H9 (cell line): ENCODE data around the gene MYO15B. TPM values are rescaled to one million over a fixed set of nuclear protein-coding genes. Genes with fewer than 3 reads are reported as not detected.
"Not testable (repeated sequence)": the region's sequence is repeated elsewhere in the genome, so short reads cannot be mapped to it uniquely, and the experiment has no call there.

Experiments
- DNase-seq: peaks from one replicate; pipeline ENCODE4 v3.0.0-alpha.2; 2017
- H2AFZ ChIP-seq: one replicate; pipeline ENCODE4 v1.6.1; 2013; ENCODE audit warnings: mild to moderate bottlenecking, low read length, control low read depth, moderate library complexity
- H2AK5ac ChIP-seq: 2 replicates; pipeline ENCODE4 v1.6.1; 2013; ENCODE audit warnings: low read length, control low read depth, mixed read lengths; ENCODE audit not compliant: insufficient read length
- H2BK120ac ChIP-seq: one replicate; pipeline ENCODE4 v1.6.1; 2013; ENCODE audit warnings: low read depth, mild to moderate bottlenecking, low read length, control low read depth, inconsistent platforms; ENCODE audit not compliant: poor library complexity, severe bottlenecking
- H2BK12ac ChIP-seq: 2 replicates; pipeline ENCODE4 v1.6.1; 2013; ENCODE audit warnings: low read length, control low read depth, mixed read lengths, low read depth; ENCODE audit not compliant: insufficient read length
- H2BK15ac ChIP-seq: 2 replicates; pipeline ENCODE4 v1.6.1; 2013; ENCODE audit warnings: low read depth, low read length, control low read depth
- H2BK20ac ChIP-seq: one replicate; pipeline ENCODE4 v1.6.1; 2013; ENCODE audit warnings: low read depth, mild to moderate bottlenecking, low read length, control low read depth, inconsistent platforms; ENCODE audit not compliant: poor library complexity, severe bottlenecking
- H2BK5ac ChIP-seq: 2 replicates; pipeline ENCODE4 v1.6.1; 2013; ENCODE audit warnings: low read length, control low read depth, mixed read lengths; ENCODE audit not compliant: insufficient read length
- H3K14ac ChIP-seq: 2 replicates; pipeline ENCODE4 v1.6.1; 2013; ENCODE audit warnings: low read length, control low read depth; ENCODE audit not compliant: insufficient read depth
- H3K18ac ChIP-seq: 2 replicates; pipeline ENCODE4 v1.6.1; 2013; ENCODE audit warnings: low read depth, mild to moderate bottlenecking, mixed read lengths, low read length, control low read depth; ENCODE audit not compliant: insufficient read length
- H3K23ac ChIP-seq: 2 replicates; pipeline ENCODE4 v1.6.1; 2013; ENCODE audit warnings: low read length, control low read depth, mixed read lengths, low read depth; ENCODE audit not compliant: insufficient read length
- H3K23me2 ChIP-seq: 2 replicates; pipeline ENCODE4 v1.6.1; 2013; ENCODE audit warnings: low read depth, mild to moderate bottlenecking, mixed read lengths, low read length, control low read depth; ENCODE audit not compliant: insufficient read length, poor library complexity, severe bottlenecking
- H3K27ac ChIP-seq: 2 replicates; pipeline ENCODE4 v1.5.1; 2013; ENCODE audit warnings: low read length, control low read depth, mixed read lengths, low read depth; ENCODE audit not compliant: insufficient read length
- H3K27me3 ChIP-seq: 2 replicates; pipeline ENCODE4 v1.6.1; 2013; ENCODE audit warnings: low read length, control low read depth, inconsistent platforms; ENCODE audit not compliant: insufficient read depth
- H3K4ac ChIP-seq: 2 replicates; pipeline ENCODE4 v1.6.1; 2013; ENCODE audit warnings: low read depth, mild to moderate bottlenecking, control low read depth, inconsistent platforms, low read length, moderate library complexity
- H3K4me1 ChIP-seq: 2 replicates; pipeline ENCODE4 v1.6.1; 2013; ENCODE audit warnings: low read length, control low read depth, inconsistent platforms; ENCODE audit not compliant: insufficient read depth
- H3K4me2 ChIP-seq: 2 replicates; pipeline ENCODE4 v1.6.1; 2013; ENCODE audit warnings: low read length, control low read depth, mixed read lengths; ENCODE audit not compliant: insufficient read length, insufficient read depth
- H3K56ac ChIP-seq: 2 replicates; pipeline ENCODE4 v1.6.1; 2013; ENCODE audit warnings: low read depth, mild to moderate bottlenecking, mixed read lengths, low read length, control low read depth; ENCODE audit not compliant: insufficient read length
- H3K79me1 ChIP-seq: 2 replicates; pipeline ENCODE4 v1.6.1; 2013; ENCODE audit warnings: low read depth, mild to moderate bottlenecking, moderate library complexity, low read length, control low read depth, inconsistent platforms; ENCODE audit not compliant: insufficient read depth, poor library complexity, severe bottlenecking
- H3K79me2 ChIP-seq: 2 replicates; pipeline ENCODE4 v1.6.1; 2013; ENCODE audit warnings: low read length, control low read depth, inconsistent platforms; ENCODE audit not compliant: insufficient read depth
- H3K9ac ChIP-seq: 2 replicates; pipeline ENCODE4 v1.6.1; 2013; ENCODE audit warnings: low read length, control low read depth, mixed read lengths; ENCODE audit not compliant: insufficient read length; ENCODE audit errors: extremely low read depth
- H3K9me3 ChIP-seq: one replicate; pipeline ENCODE4 v1.6.1; 2013; ENCODE audit warnings: low read depth, low read length, inconsistent platforms; ENCODE audit not compliant: control insufficient read depth
- H3T11ph ChIP-seq: one replicate; pipeline ENCODE4 v1.6.1; 2013; ENCODE audit warnings: mild to moderate bottlenecking, low read length, control low read depth, inconsistent platforms
- H4K20me1 ChIP-seq: one replicate; pipeline ENCODE4 v1.6.1; 2013; ENCODE audit not compliant: control insufficient read depth, insufficient read length, insufficient read depth
- H4K5ac ChIP-seq: 2 replicates; pipeline ENCODE4 v1.6.1; 2013; ENCODE audit warnings: low read depth, mild to moderate bottlenecking, mixed read lengths, low read length, control low read depth; ENCODE audit not compliant: insufficient read length
- H4K8ac ChIP-seq: replicated peaks from 2 replicates; pipeline ENCODE4 v1.6.1; 2013; ENCODE audit warnings: low read length, control low read depth, mixed read lengths, low read depth; ENCODE audit not compliant: insufficient read length
- H4K91ac ChIP-seq: 2 replicates; pipeline ENCODE4 v1.6.1; 2013; ENCODE audit warnings: low read depth, mild to moderate bottlenecking, moderate library complexity, mixed read lengths, low read length, control low read depth; ENCODE audit not compliant: insufficient read length
- H3K27ac Mint-ChIP-seq, 3 experiments: 2 replicates in 2 of 3; 3 replicates in 1 of 3; pipeline ENCODE4 v1.8.0; 2020 to 2021; ENCODE audit warnings: mixed read lengths in 3 of 3, mild to moderate bottlenecking in 1 of 3, moderate library complexity in 1 of 3
- H3K27me3 Mint-ChIP-seq: 2 replicates; pipeline ENCODE4 v1.8.0; 2021; ENCODE audit warnings: low read depth, mild to moderate bottlenecking, moderate library complexity, mixed read lengths
- H3K36me3 Mint-ChIP-seq, 3 experiments: 2 replicates in 2 of 3; 3 replicates in 1 of 3; pipeline ENCODE4 v1.8.0; 2020 to 2021; ENCODE audit warnings: low read depth in 3 of 3, mixed read lengths in 3 of 3; ENCODE audit not compliant: insufficient read depth in 1 of 3
- H3K4me1 Mint-ChIP-seq, 2 experiments: 2 replicates each; pipeline ENCODE4 v1.8.0; 2020; ENCODE audit warnings: mixed read lengths in 2 of 2
- H3K4me3 Mint-ChIP-seq, 2 experiments: 2 replicates in 1 of 2; 3 replicates in 1 of 2; pipeline ENCODE4 v1.8.0; 2020 to 2021; ENCODE audit warnings: mild to moderate bottlenecking in 2 of 2, mixed read lengths in 2 of 2, moderate library complexity in 1 of 2
- H3K9me3 Mint-ChIP-seq, 2 experiments: 2 replicates in 1 of 2; 3 replicates in 1 of 2; pipeline ENCODE4 v1.8.0; 2020; ENCODE audit warnings: mild to moderate bottlenecking in 2 of 2, mixed read lengths in 2 of 2, moderate library complexity in 1 of 2
- CTCF ChIP-seq: fragments of 200-600 bp; sonication (generic); conservative IDR thresholded peaks from 3 replicates; pipeline ENCODE4 v1.8.0; 2021; ENCODE audit warnings: antibody characterized with exemption, mild to moderate bottlenecking
- WGBS: extraction: QIAGEN DNeasy Blood & Tissue Kit; methylation state at CpG from one replicate; pipeline ENCODE4 v1.1.7; 2013; ENCODE audit warnings: missing lambda C conversion rate, low lambda C conversion rate, mixed read lengths; ENCODE audit not compliant: insufficient read length; ENCODE audit errors: extremely low coverage; 5-methylcytosine and 5-hydroxymethylcytosine counted together
- total RNA-seq: library from RNA; stranded (reverse); gene quantifications from 2 replicates; pipeline ENCODE4 v1.2.1, GENCODE V29; 2021

Gene MYO15B
- total RNA-seq, 1 experiment from 2014 or later = 41.9 TPM

GRCh38 chr17:75576661-75577060, 10.9 kb upstream of the MYO15B start:
- WGBS = no CpG with 5 or more reads among the region's 15 CpGs
- H3K4me3 Mint-ChIP-seq = no peak overlapping the region
- Histone ChIP-seq H4K8ac (no peak overlapping the region), H3K4me2 (no peak overlapping the region), H2BK20ac (no peak overlapping the region), H3K27me3 (no peaks in the 10 kb centered on the region), H3K23me2 (no peaks in the 10 kb centered on the region), H3K56ac (no peak overlapping the region), H4K91ac (no peak overlapping the region), H3K23ac (no peak overlapping the region), H3K14ac (no peak overlapping the region), H2AK5ac (no peak overlapping the region), H4K20me1 (no peaks in the 10 kb centered on the region), H3K9me3 (no peaks in the 10 kb centered on the region), H2BK15ac (no peak overlapping the region), H3K79me2 (no peaks in the 10 kb centered on the region), H2BK5ac (no peak overlapping the region), H4K5ac (no peak overlapping the region), H3K79me1 (no peaks in the 10 kb centered on the region), H3K4ac (no peak overlapping the region), H3K9ac (no peak overlapping the region), H3K27ac (no peak overlapping the region), H3K18ac (no peak overlapping the region), H2BK12ac (no peak overlapping the region), H2AFZ (no peak overlapping the region), H2BK120ac (no peak overlapping the region), H3K4me1 (no peaks in the 10 kb centered on the region), H3T11ph (no peak overlapping the region)
- H3K27me3 Mint-ChIP-seq = peaks cover 4% of the 10 kb centered on the region
- no peak for TF ChIP-seq CTCF
- no peak for DNase-seq
- H3K27ac Mint-ChIP-seq = no peak overlapping the region
- peaks cover 4 to 5% of the 10 kb centered on the region in 2 experiments; a peak in 3 of 4 replicates for H3K4me1 Mint-ChIP-seq
- peaks cover 5 to 6% of the 10 kb centered on the region in 2 experiments; a peak in 4 of 5 replicates for H3K9me3 Mint-ChIP-seq
- peaks cover 4 to 5% (median 4%) of the 10 kb centered on the region in 3 experiments; a peak in 6 of 7 replicates for H3K36me3 Mint-ChIP-seq

- H3K23ac ChIP-seq, H2BK20ac ChIP-seq, H2AFZ ChIP-seq, H3K4me2 ChIP-seq, H3K23me2 ChIP-seq, H3K79me1 ChIP-seq, H3K56ac ChIP-seq, H3K14ac ChIP-seq, H3K79me2 ChIP-seq, H2BK12ac ChIP-seq, H2BK15ac ChIP-seq, H3K9me3 ChIP-seq, H3K4me1 Mint-ChIP-seq, H2BK120ac ChIP-seq, H3K9ac ChIP-seq, DNase-seq, H3K27ac ChIP-seq, H4K91ac ChIP-seq, H4K5ac ChIP-seq, H3K27me3 ChIP-seq, H2AK5ac ChIP-seq, H3K27me3 Mint-ChIP-seq, H3K18ac ChIP-seq, H3K27ac Mint-ChIP-seq, H3K4me3 Mint-ChIP-seq, H3K4ac ChIP-seq, H4K8ac ChIP-seq, H3K9me3 Mint-ChIP-seq, H3K4me1 ChIP-seq, H3T11ph ChIP-seq, H2BK5ac ChIP-seq, H3K36me3 Mint-ChIP-seq, H4K20me1 ChIP-seq: not testable (repeated sequence)
- no CpG with 5 or more reads among the region's 23 CpGs for WGBS
Observed at GRCh38 chr17:75581121-75581725, 6.4 kb upstream of the MYO15B start.
